HepG2 (cell line): ENCODE measurements around the gene MAIP1. TPM values are rescaled to one million over a fixed set of nuclear protein-coding genes. Genes with fewer than 3 reads are reported as not detected.

Experiments
- ETV6 ChIP-seq: sonication (generic); formaldehyde crosslinking; conservative IDR thresholded peaks from 2 replicates; pipeline ENCODE4 v1.4.0; 2020; ENCODE audit warnings: missing genetic modification reagents
- KDM6A ChIP-seq: IDR thresholded peaks from 2 replicates; pipeline ENCODE4 v1.6.1; 2016; ENCODE audit warnings: low read depth
- MIER2 ChIP-seq: IDR thresholded peaks from 2 replicates; pipeline ENCODE4 v1.6.1; 2016; ENCODE audit warnings: missing biosample characterization, missing genetic modification reagents
- POGZ ChIP-seq: sonication (generic); formaldehyde crosslinking; IDR thresholded peaks from 2 replicates; pipeline ENCODE4 v1.4.0; 2020; ENCODE audit warnings: mild to moderate bottlenecking, missing genetic modification reagents
- RBAK ChIP-seq: sonication (generic); formaldehyde crosslinking; IDR thresholded peaks from 2 replicates; pipeline ENCODE4 v1.5.1; 2020; ENCODE audit warnings: mild to moderate bottlenecking, missing genetic modification reagents
- REPIN1 ChIP-seq: sonication (generic); formaldehyde crosslinking; IDR thresholded peaks from 2 replicates; pipeline ENCODE4 v1.8.0; 2022; ENCODE audit warnings: missing genetic modification reagents, low read depth, mild to moderate bottlenecking, borderline replicate concordance
- STAG1 ChIP-seq: sonication (generic); formaldehyde crosslinking; IDR thresholded peaks from 2 replicates; pipeline ENCODE4 v1.4.0; 2020; ENCODE audit warnings: missing genetic modification reagents
- THAP11 ChIP-seq: IDR thresholded peaks from 2 replicates; pipeline ENCODE4 v1.6.1; 2016; ENCODE audit warnings: missing biosample characterization, missing genetic modification reagents
- ZMYM3 ChIP-seq: sonication (generic); formaldehyde crosslinking; IDR thresholded peaks from 2 replicates; pipeline ENCODE4 v1.5.1; 2020; ENCODE audit warnings: mild to moderate bottlenecking, missing genetic modification reagents
- ZMYM4 ChIP-seq: sonication (generic); formaldehyde crosslinking; IDR thresholded peaks from 2 replicates; pipeline ENCODE4 v1.8.1; 2023; ENCODE audit warnings: mild to moderate bottlenecking, missing genetic modification reagents
- ZSCAN29 ChIP-seq: sonication (generic); formaldehyde crosslinking; conservative IDR thresholded peaks from 2 replicates; pipeline ENCODE4 v1.4.0; 2020; ENCODE audit warnings: mild to moderate bottlenecking, missing genetic modification reagents
- polyA plus RNA-seq, 8 experiments: library from polyadenylated mRNA; depleted of rRNA in 3 of 8; stranded (reverse) in 7 of 8; unstranded in 1 of 8; fragments of >200 nt; fragmentation: Illumina TruSeq in 4 of 8; extraction: Trizol in 4 of 8; gene quantifications; 2 replicates each; pipeline versions ENCODE4 v1.2.1 to v1.2.3, GENCODE V29; 2011 to 2016; ENCODE audit warnings: low read depth in 4 of 8, missing spikeins in 1 of 8, mixed read lengths in 1 of 8; ENCODE audit not compliant: insufficient read depth in 1 of 8
- total RNA-seq, 5 experiments: library from RNA; depleted of rRNA; stranded (reverse); fragments of >200 nt; fragmentation: Illumina TruSeq; extraction: Trizol; gene quantifications; 2 replicates each; pipeline ENCODE4 v1.2.3, GENCODE V29; 2016; ENCODE audit warnings: low read depth in 1 of 5
- TF ChIP-seq, protein P1 (sequence below): sonication (generic); formaldehyde crosslinking; IDR thresholded peaks from 2 replicates; pipeline ENCODE4 v1.9.0; 2021; ENCODE audit warnings: mild to moderate bottlenecking, missing genetic modification reagents
- TF ChIP-seq, protein P2 (sequence below): sonication (generic); formaldehyde crosslinking; IDR thresholded peaks from 2 replicates; pipeline ENCODE4 v1.4.0; 2020; ENCODE audit warnings: missing genetic modification reagents

Gene MAIP1
- total and polyA plus RNA-seq, 2 of the 13 experiments (the other 11 are each of a cell fraction or from before 2014, with no cell fraction given): 22.3 to 72.9 TPM

DNA sequence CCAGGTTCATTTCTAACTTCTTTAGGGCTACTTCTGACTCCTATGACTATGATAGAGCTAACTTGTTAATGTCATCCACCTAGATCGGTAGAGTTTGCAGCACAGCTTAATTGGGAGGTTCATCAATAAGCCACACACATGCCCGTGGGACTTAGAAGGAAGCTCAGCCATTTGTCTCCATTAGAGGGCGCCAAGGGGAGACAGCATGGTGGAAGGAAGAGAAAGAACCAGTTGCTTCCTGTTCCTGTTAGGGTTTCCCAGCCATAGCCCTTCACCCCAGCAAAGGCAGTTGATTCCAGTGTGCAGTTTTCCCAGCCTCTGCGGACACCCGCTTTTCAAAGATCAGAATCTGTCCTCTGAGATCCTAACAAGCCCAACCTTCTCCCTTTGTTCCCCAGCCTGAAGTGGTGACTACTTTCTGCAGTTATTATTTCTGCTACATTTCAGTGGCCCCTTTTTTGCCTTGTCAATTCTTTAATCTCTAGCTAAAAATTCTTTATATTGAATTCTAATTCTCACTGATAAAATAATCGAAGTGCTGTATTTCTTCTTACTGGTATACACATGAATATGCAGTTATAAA, 30.3 kb downstream of the MAIP1 start (continued):
- TF ChIP-seq ZMYM3 (no peak), MIER2 (CRISPR knock-in tag) (0 out of 2 replicates have a peak, but pooled peaks have one; percentile 49), THAP11 (CRISPR knock-in tag) (peak; percentile 55; the same call in 1 of the 2 replicates), STAG1 (CRISPR knock-in tag) (peak; percentile 87), ETV6 (CRISPR knock-in tag) (no peak), POGZ (CRISPR knock-in tag) (peak; percentile 77), ZMYM4 (peak; percentile 94), RBAK (CRISPR knock-in tag) (no peak), KDM6A (CRISPR knock-in tag) (no peak), REPIN1 (CRISPR knock-in tag) (peak; percentile 50; the same call in 1 of the 2 replicates), ZSCAN29 (0 out of 2 replicates have a peak, but pooled peaks have one; percentile 40)
- TF ChIP-seq, protein P1, sequence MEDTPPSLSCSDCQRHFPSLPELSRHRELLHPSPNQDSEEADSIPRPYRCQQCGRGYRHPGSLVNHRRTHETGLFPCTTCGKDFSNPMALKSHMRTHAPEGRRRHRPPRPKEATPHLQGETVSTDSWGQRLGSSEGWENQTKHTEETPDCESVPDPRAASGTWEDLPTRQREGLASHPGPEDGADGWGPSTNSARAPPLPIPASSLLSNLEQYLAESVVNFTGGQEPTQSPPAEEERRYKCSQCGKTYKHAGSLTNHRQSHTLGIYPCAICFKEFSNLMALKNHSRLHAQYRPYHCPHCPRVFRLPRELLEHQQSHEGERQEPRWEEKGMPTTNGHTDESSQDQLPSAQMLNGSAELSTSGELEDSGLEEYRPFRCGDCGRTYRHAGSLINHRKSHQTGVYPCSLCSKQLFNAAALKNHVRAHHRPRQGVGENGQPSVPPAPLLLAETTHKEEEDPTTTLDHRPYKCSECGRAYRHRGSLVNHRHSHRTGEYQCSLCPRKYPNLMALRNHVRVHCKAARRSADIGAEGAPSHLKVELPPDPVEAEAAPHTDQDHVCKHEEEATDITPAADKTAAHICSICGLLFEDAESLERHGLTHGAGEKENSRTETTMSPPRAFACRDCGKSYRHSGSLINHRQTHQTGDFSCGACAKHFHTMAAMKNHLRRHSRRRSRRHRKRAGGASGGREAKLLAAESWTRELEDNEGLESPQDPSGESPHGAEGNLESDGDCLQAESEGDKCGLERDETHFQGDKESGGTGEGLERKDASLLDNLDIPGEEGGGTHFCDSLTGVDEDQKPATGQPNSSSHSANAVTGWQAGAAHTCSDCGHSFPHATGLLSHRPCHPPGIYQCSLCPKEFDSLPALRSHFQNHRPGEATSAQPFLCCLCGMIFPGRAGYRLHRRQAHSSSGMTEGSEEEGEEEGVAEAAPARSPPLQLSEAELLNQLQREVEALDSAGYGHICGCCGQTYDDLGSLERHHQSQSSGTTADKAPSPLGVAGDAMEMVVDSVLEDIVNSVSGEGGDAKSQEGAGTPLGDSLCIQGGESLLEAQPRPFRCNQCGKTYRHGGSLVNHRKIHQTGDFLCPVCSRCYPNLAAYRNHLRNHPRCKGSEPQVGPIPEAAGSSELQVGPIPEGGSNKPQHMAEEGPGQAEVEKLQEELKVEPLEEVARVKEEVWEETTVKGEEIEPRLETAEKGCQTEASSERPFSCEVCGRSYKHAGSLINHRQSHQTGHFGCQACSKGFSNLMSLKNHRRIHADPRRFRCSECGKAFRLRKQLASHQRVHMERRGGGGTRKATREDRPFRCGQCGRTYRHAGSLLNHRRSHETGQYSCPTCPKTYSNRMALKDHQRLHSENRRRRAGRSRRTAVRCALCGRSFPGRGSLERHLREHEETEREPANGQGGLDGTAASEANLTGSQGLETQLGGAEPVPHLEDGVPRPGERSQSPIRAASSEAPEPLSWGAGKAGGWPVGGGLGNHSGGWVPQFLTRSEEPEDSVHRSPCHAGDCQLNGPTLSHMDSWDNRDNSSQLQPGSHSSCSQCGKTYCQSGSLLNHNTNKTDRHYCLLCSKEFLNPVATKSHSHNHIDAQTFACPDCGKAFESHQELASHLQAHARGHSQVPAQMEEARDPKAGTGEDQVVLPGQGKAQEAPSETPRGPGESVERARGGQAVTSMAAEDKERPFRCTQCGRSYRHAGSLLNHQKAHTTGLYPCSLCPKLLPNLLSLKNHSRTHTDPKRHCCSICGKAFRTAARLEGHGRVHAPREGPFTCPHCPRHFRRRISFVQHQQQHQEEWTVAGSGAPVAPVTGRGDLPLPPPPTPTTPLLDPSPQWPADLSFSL (CRISPR knock-in tag): 0 out of 2 replicates have a peak, but pooled peaks have one; percentile 38
- TF ChIP-seq, protein P2, sequence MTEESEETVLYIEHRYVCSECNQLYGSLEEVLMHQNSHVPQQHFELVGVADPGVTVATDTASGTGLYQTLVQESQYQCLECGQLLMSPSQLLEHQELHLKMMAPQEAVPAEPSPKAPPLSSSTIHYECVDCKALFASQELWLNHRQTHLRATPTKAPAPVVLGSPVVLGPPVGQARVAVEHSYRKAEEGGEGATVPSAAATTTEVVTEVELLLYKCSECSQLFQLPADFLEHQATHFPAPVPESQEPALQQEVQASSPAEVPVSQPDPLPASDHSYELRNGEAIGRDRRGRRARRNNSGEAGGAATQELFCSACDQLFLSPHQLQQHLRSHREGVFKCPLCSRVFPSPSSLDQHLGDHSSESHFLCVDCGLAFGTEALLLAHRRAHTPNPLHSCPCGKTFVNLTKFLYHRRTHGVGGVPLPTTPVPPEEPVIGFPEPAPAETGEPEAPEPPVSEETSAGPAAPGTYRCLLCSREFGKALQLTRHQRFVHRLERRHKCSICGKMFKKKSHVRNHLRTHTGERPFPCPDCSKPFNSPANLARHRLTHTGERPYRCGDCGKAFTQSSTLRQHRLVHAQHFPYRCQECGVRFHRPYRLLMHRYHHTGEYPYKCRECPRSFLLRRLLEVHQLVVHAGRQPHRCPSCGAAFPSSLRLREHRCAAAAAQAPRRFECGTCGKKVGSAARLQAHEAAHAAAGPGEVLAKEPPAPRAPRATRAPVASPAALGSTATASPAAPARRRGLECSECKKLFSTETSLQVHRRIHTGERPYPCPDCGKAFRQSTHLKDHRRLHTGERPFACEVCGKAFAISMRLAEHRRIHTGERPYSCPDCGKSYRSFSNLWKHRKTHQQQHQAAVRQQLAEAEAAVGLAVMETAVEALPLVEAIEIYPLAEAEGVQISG: peak; percentile 77
